Brain microvascular endothelial cell (primary cell): ENCODE measurements around the gene CTDSPL.

ENCODE experiments used
- DNase-seq: peaks from one replicate; pipeline ENCODE4 v3.0.0-alpha.2; 2020
- H3K27ac ChIP-seq: fragments of 250-450 bp; sonication (Bioruptor Pico); 2 replicates; pipeline ENCODE4 v1.5.1; 2020; ENCODE audit warnings: mild to moderate bottlenecking, moderate library complexity
- H3K27me3 ChIP-seq: fragments of 250-450 bp; sonication (Bioruptor Pico); replicated peaks from 2 replicates; pipeline ENCODE4 v1.5.1; 2020; ENCODE audit warnings: mild to moderate bottlenecking
- H3K36me3 ChIP-seq: fragments of 250-450 bp; sonication (Bioruptor Pico); replicated peaks from 2 replicates; pipeline ENCODE4 v1.5.1; 2020; ENCODE audit warnings: mild to moderate bottlenecking
- H3K4me3 ChIP-seq: 2 replicates; pipeline ENCODE4 v1.5.1; 2011; ENCODE audit warnings: low read depth, mild to moderate bottlenecking, control low read depth, low read length, moderate library complexity
- in situ Hi-C: cut with HindIII; loops from 2 replicates; pipeline ENCODE4 v1.10.0; 2017; ENCODE audit warnings: low sequenced_read_pairs, low pct_ligation_motif_present
- TF ChIP-seq, protein P1 (sequence below): IDR thresholded peaks from 2 replicates; pipeline ENCODE4 v1.5.1; 2011; ENCODE audit warnings: low read depth, mild to moderate bottlenecking, moderate library complexity, low read length, control low read depth, inconsistent platforms; ENCODE audit errors: missing control alignments

CTDSPL gene

DNA sequence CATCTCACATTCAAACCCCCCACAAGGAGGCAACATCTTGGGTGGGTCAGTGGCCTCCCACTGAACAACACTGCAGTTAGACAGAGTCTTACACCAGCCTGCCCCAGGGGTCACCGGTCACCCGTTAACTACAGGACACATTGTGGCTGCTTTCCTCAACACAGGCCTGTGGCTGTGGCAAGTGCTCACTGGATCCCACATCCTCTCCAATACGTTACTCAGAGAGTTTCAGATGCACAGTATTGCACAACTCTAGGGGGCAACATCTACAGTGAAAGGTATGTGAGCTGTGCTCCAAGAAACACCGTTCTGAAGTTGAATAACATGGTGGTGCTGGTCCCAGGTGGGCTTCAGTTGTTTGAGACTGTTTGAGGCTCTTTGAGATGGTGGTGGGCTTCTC lies 41.0 kb downstream of the CTDSPL start:
- no peak overlapping the region for H3K4me3 ChIP-seq
- no peaks in the 10 kb centered on the region for H3K36me3 ChIP-seq
- in situ Hi-C loops = no loop called here
- TF ChIP-seq, protein P1, sequence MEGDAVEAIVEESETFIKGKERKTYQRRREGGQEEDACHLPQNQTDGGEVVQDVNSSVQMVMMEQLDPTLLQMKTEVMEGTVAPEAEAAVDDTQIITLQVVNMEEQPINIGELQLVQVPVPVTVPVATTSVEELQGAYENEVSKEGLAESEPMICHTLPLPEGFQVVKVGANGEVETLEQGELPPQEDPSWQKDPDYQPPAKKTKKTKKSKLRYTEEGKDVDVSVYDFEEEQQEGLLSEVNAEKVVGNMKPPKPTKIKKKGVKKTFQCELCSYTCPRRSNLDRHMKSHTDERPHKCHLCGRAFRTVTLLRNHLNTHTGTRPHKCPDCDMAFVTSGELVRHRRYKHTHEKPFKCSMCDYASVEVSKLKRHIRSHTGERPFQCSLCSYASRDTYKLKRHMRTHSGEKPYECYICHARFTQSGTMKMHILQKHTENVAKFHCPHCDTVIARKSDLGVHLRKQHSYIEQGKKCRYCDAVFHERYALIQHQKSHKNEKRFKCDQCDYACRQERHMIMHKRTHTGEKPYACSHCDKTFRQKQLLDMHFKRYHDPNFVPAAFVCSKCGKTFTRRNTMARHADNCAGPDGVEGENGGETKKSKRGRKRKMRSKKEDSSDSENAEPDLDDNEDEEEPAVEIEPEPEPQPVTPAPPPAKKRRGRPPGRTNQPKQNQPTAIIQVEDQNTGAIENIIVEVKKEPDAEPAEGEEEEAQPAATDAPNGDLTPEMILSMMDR = no peak
- no peaks in the 10 kb centered on the region for H3K27me3 ChIP-seq
- DNase-seq = no peak
- no peak overlapping the region for H3K27ac ChIP-seq

DNA sequence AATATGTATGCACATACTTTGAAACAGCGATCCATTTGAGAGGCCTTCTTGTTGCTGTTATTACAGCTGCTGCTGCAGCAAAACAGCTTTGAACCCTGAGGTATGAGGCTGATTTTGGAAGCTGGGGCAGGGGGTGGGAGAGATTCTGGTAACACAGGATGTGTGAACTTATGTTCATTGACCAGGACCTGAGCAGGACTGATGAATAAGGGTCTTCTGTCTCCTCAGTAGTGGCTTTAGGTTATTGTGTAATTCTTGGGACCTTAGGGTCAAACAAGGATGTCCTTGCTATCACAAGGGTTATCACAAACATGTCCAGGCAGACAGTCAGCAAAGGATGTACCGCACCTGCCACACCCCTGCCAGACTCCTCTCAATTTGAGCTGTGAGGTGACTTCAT lies 41.6 kb downstream of the CTDSPL start:
- in situ Hi-C loops = no loop called here
- Histone ChIP-seq H3K27me3 (no peaks in the 10 kb centered on the region), H3K4me3 (no peak overlapping the region), H3K36me3 (no peaks in the 10 kb centered on the region), H3K27ac (no peak overlapping the region)
- DNase-seq = no peak
- TF ChIP-seq, protein P1 = no peak

DNA sequence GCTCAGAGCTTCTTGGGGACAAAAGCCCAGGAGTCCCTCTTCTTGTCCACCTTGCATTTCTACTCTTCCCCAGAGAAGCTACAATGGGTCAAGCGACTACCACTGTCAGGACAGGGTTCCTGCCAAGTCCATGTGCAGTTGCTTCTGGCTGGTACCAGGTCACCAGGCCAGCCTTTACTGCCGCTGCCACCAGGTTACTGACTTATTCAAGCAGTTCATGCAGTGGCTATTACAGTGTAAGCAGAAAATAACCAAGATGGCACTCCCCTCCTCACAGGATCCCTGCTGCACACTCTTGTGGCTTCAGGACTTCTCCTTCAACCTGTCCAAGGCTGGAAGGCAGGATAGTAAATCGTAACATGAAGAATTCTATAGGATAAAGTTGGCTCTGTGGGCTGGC lies 42.1 kb downstream of the CTDSPL start:
- TF ChIP-seq, protein P1 = no peak
- in situ Hi-C loops = no loop called here

DNA sequence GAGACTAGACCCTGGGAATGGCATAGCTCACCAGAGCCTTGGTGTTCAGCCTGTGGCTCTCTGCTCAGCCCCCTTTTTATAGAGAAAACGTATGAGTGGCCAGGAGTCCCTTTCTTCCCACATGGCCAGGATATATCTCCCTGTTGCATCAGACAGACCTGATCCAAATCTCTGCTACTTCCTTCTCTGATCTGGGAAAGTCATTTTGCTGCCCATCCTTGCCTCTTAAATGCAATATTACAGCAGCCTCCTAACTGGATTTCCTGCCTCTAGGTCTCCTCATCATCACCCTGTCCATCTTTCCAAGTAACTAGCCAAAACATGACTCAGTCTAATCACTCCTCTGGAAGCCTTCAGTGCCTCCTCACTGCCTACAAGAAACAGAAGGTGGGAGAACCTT lies 42.9 kb downstream of the CTDSPL start:
- Histone ChIP-seq H3K4me3 (no peak overlapping the region), H3K27me3 (no peaks in the 10 kb centered on the region), H3K36me3 (no peaks in the 10 kb centered on the region), H3K27ac (no peak overlapping the region)
- DNase-seq = peak; percentile 34
- in situ Hi-C loops = no loop called here
- TF ChIP-seq, protein P1 = no peak

More for the DNA sequence above, 42.1 kb downstream of the CTDSPL start:
- Histone ChIP-seq H3K4me3 (no peak overlapping the region), H3K27me3 (no peaks in the 10 kb centered on the region), H3K36me3 (no peaks in the 10 kb centered on the region), H3K27ac (no peak overlapping the region)
- no peak for DNase-seq

DNA sequence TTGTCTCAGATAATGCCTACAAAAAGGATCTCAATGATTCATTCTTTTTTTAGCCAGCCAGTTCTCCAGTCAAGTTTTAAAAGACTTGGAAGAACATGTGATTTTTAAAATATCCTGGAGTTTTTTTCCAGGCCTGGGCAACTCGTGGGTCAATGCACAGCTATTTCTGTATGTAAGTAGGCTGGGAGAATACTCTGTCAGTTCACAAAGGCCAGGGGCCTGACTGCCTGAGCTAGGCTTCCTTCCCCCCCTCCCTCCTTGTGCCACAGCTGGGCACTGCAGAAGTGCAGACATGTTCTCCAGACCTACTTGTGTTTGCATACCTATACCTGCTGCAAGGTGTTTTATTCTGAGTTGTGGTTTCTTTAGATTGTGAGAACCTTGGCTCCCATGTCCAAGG lies 43.7 kb downstream of the CTDSPL start:
- Histone ChIP-seq H3K4me3 (no peak overlapping the region), H3K36me3 (no peaks in the 10 kb centered on the region), H3K27me3 (no peaks in the 10 kb centered on the region), H3K27ac (no peak overlapping the region)
- in situ Hi-C loops = no loop called here
- no peak for DNase-seq
- TF ChIP-seq, protein P1 = no peak

DNA sequence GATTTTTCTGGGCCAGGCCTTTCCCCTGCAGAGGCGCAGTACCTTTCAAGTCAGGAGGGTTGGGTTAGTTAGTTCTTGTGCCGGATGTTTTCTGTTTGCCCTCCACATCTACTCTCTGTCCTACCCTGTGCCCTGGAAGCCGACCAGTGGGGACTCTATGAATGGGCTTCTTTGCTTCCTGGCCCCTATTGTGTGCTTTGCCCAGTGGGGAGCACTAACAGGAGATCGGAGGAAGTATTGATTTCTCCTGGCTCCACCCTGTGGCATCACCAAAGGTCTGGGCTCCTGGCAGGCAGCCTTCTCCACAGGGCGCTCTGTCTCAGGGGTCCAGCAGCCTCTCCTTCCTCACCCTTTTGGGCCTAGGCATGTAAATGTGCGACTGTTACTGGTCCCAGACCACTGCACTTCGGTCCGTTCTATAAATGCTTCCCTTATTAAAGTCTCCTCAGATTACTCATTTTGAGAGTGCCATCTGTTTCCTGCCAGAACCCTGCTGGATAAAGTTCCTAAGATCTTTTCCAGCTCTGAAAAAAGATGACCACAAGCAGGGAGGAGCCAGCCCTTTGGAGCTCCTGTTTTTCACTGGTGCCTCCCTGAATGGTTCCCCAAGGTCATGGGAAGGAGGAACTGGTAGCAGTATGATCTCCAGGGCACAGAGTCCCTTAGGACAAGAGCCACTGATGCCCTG lies 44.5 kb downstream of the CTDSPL start:
- Histone ChIP-seq H3K27me3 (no peaks in the 10 kb centered on the region), H3K36me3 (no peaks in the 10 kb centered on the region), H3K27ac (no peak overlapping the region), H3K4me3 (no peak overlapping the region)
- DNase-seq = peak; percentile 22
- in situ Hi-C loops = no loop called here
- TF ChIP-seq, protein P1 = no peak
